Endothelial cell of umbilical vein (primary cell): ENCODE results near the gene RAD18. TPM values are rescaled to one million over a fixed set of nuclear protein-coding genes. Genes with fewer than 3 reads are reported as not detected.

ENCODE experiments used
- BruUV-seq: library from RNA; stranded (reverse); fragments of 400-500 nt; replicated peaks from 2 replicates; lab custom pipeline; 2021; lab: Mats Ljungman, UMichigan
- CTCF ChIA-PET: fragments of 300-600, 350-600 bp; sonication (Branson Sonifier 250); formaldehyde crosslinking; loops from one replicate; lab custom pipeline; 2021; ENCODE audit warnings: antibody characterized with exemption, inconsistent platforms; lab: Charles Lee
- POLR2A ChIA-PET: fragments of 300-600, 350-600 bp; sonication (Branson Sonifier 250); formaldehyde crosslinking; loops from one replicate; lab custom pipeline; 2021; ENCODE audit warnings: antibody characterized with exemption, inconsistent platforms; lab: Charles Lee
- DNase-seq: peaks from one replicate; pipeline ENCODE4 v3.0.0-alpha.2; 2011; ENCODE audit warnings: low read depth, low spot score
- FAIRE-seq: peaks from 2 replicates; lab custom pipeline; 2011; peaks lifted over from hg19 to GRCh38; lab: Jason Lieb, UNC
- H2AFZ ChIP-seq: 2 replicates; pipeline ENCODE4 v1.6.0; 2012; ENCODE audit warnings: low read depth, low read length, control low read depth, inconsistent platforms
- H3K27ac ChIP-seq: 2 replicates; pipeline ENCODE4 v1.5.1; 2011; ENCODE audit warnings: low read depth, mild to moderate bottlenecking, control low read depth, low read length, moderate library complexity; ENCODE audit not compliant: insufficient read depth
- H3K27me3 ChIP-seq, 2 experiments: 2 replicates each; pipeline versions ENCODE4 v1.6.0 to v1.6.1; 2011; ENCODE audit warnings: low read length in 2 of 2, mixed read lengths in 1 of 2; ENCODE audit not compliant: control insufficient read depth in 2 of 2, insufficient read depth in 2 of 2
- H3K36me3 ChIP-seq, 2 experiments: 2 replicates in 1 of 2; 3 replicates in 1 of 2; pipeline ENCODE4 v1.5.1; 2011; ENCODE audit warnings: low read length in 2 of 2, mild to moderate bottlenecking in 1 of 2, moderate library complexity in 1 of 2; ENCODE audit not compliant: control insufficient read depth in 2 of 2, insufficient read depth in 2 of 2; ENCODE audit errors: extremely low read depth in 1 of 2
- H3K4me1 ChIP-seq: 3 replicates; pipeline ENCODE4 v1.5.1; 2011; ENCODE audit warnings: mild to moderate bottlenecking, low read length; ENCODE audit not compliant: control insufficient read depth, insufficient read depth; ENCODE audit errors: extremely low read depth
- H3K4me2 ChIP-seq: 2 replicates; pipeline ENCODE4 v1.6.1; 2011; ENCODE audit warnings: low read length, control low read depth, mixed read lengths; ENCODE audit not compliant: insufficient read depth
- H3K4me3 ChIP-seq, 3 experiments: fragments of 200-600 bp in 1 of 3; sonication (generic), shearing (Covaris generic) in 1 of 3; replicated peaks in 1 of 3; 2 replicates each; pipeline ENCODE4 v1.5.1; 2011 to 2016; ENCODE audit warnings: control low read depth in 3 of 3, low read length in 3 of 3, mild to moderate bottlenecking in 2 of 3, inconsistent platforms in 1 of 3, low read depth in 1 of 3, moderate library complexity in 1 of 3; ENCODE audit not compliant: insufficient read depth in 1 of 3
- H3K79me2 ChIP-seq: 2 replicates; pipeline ENCODE4 v1.6.0; 2012; ENCODE audit warnings: low read length, inconsistent platforms; ENCODE audit not compliant: control insufficient read depth, insufficient read depth
- H3K9ac ChIP-seq: replicated peaks from 2 replicates; pipeline ENCODE3; 2011; ENCODE audit warnings: low read length, control low read depth; ENCODE audit not compliant: insufficient read depth; ENCODE audit errors: extremely low read depth
- H3K9me1 ChIP-seq: replicated peaks from 3 replicates; pipeline ENCODE4 v1.6.0; 2011; ENCODE audit warnings: mild to moderate bottlenecking, low read length; ENCODE audit not compliant: control insufficient read depth, insufficient read depth; ENCODE audit errors: extremely low read depth
- H3K9me3 ChIP-seq: replicated peaks from 2 replicates; pipeline ENCODE4 v1.5.1; 2012; ENCODE audit warnings: low read length, inconsistent platforms; ENCODE audit not compliant: control insufficient read depth, insufficient read depth
- H4K20me1 ChIP-seq: replicated peaks from 2 replicates; pipeline ENCODE3; 2011; ENCODE audit warnings: mild to moderate bottlenecking, low read length; ENCODE audit not compliant: control insufficient read depth, insufficient read depth; ENCODE audit errors: extremely low read depth
- CTCF ChIP-seq, 2 donors: IDR thresholded peaks; 1 replicate in 1 of 2; 2 replicates in 1 of 2; pipeline ENCODE4 v1.5.1; 2011; ENCODE audit warnings: low read length in 2 of 2, mild to moderate bottlenecking in 2 of 2, moderate library complexity in 2 of 2, control low read depth in 1 of 2, inconsistent platforms in 1 of 2, low read depth in 1 of 2; ENCODE audit not compliant: insufficient read depth in 1 of 2; ENCODE audit errors: extremely low read depth in 1 of 2
- EZH2 ChIP-seq: IDR thresholded peaks from 2 replicates; pipeline ENCODE4 v1.6.1; 2012; ENCODE audit warnings: borderline replicate concordance, low read depth, mild to moderate bottlenecking, moderate library complexity, low read length, inconsistent platforms; ENCODE audit not compliant: severe bottlenecking
- FOS ChIP-seq: IDR thresholded peaks from 2 replicates; pipeline ENCODE4 v1.6.1; 2011; ENCODE audit warnings: mild to moderate bottlenecking, low read length, moderate library complexity, borderline replicate concordance; ENCODE audit not compliant: insufficient read depth
- GATA2 ChIP-seq: IDR thresholded peaks from 2 replicates; pipeline ENCODE4 v1.7.0; 2011; ENCODE audit warnings: low read depth, mild to moderate bottlenecking, moderate library complexity, mixed read lengths, low read length; ENCODE audit not compliant: insufficient read length, insufficient read depth
- JUN ChIP-seq: IDR thresholded peaks from 2 replicates; pipeline ENCODE4 v1.6.1; 2011; ENCODE audit warnings: borderline replicate concordance, low read depth; ENCODE audit not compliant: insufficient read length, insufficient read depth
- MAX ChIP-seq: IDR thresholded peaks from 2 replicates; pipeline ENCODE4 v1.6.1; 2011; ENCODE audit not compliant: insufficient read depth, insufficient read length
- MYC ChIP-seq: IDR thresholded peaks from one replicate; pipeline ENCODE4 v1.6.1; 2011; ENCODE audit warnings: mild to moderate bottlenecking, low read depth, low read length
- POLR2A ChIP-seq: IDR thresholded peaks from 2 replicates; pipeline ENCODE4 v1.6.1; 2012; ENCODE audit warnings: low read depth, mild to moderate bottlenecking, control low read depth, low read length
- POLR2AphosphoS5 ChIP-seq: IDR thresholded peaks from 2 replicates; pipeline ENCODE4 v1.6.1; 2012; ENCODE audit warnings: low read depth, mild to moderate bottlenecking, control low read depth, low read length, moderate library complexity; ENCODE audit not compliant: insufficient read depth
- dilution Hi-C: fragments of 300-500 bp; cut with MboI; formaldehyde crosslinking; loops from one replicate; pipeline ENCODE4 v1.15.0; 2019; ENCODE audit warnings: low sequenced_read_pairs; ENCODE audit not compliant: extremely low pct_ligation_motif_present
- intact Hi-C: fragments of 100-400 bp; cut with micrococcal nuclease; formaldehyde crosslinking; loops from one replicate; pipeline ENCODE4 v1.10.0; 2022
- polyA plus RNA-seq, 4 experiments: library from polyadenylated mRNA; depleted of rRNA in 3 of 4; stranded (reverse) in 3 of 4; unstranded in 1 of 4; fragments of >200 nt; gene quantifications; 2 replicates each; pipeline versions ENCODE4 v1.2.1 to v1.2.3, GENCODE V29; 2011 to 2012; ENCODE audit warnings: missing spikeins in 1 of 4
- total RNA-seq: library from RNA; stranded (reverse); gene quantifications from 2 replicates; pipeline ENCODE4 v1.2.3, GENCODE V29; 2021

RAD18 gene
- total and polyA plus RNA-seq, 2 donors (not counting 3 experiments of a cell fraction or from before 2014, with no cell fraction given) = 7.9 to 23.8 TPM

- dilution Hi-C loops = no loop called here
- H3K4me3 ChIP-seq = no peak overlapping the region
- CTCF ChIA-PET = no interaction called here
Measured at GRCh38 chr3:8909160-8909559, 54.1 kb downstream of the RAD18 start.

More at GRCh38 chr3:8909160-8909559, 54.1 kb downstream of the RAD18 start:
- no peak for FAIRE-seq
- Histone ChIP-seq H3K9ac (no peak overlapping the region), H3K79me2 (no peaks in the 10 kb centered on the region), H3K4me2 (no peak overlapping the region), H2AFZ (no peak overlapping the region), H4K20me1 (no peaks in the 10 kb centered on the region), H3K9me3 (no peaks in the 10 kb centered on the region), H3K27me3 (no peaks in the 10 kb centered on the region), H3K36me3 (no peaks in the 10 kb centered on the region), H3K9me1 (no peaks in the 10 kb centered on the region), H3K4me1 (no peaks in the 10 kb centered on the region), H3K27ac (no peak overlapping the region)
- POLR2A ChIA-PET = interaction anchor here (1.1 kb wide), 1 partner anchor 116 kb away, joined by 3 read pairs; no protein-coding TSS in a partner anchor
- DNase-seq = no peak
- no TSS peak for BruUV-seq
- intact Hi-C loops = no loop called here
- TF ChIP-seq EZH2 (no peak), POLR2A (no peak), GATA2 (no peak), FOS (no peak), MYC (no peak), POLR2AphosphoS5 (no peak), JUN (no peak), MAX (no peak), CTCF (IDR thresholded peaks at IDR 0.05; ENCODE audit: extremely low read depth in 1 of 2, insufficient read depth in 1 of 2, low read depth in 1 of 2, low read length in 2 of 2) (no peak)
